ENCODE data around the gene MYL12B.
A peak's percentile ranks its signal among the peaks of the same experiment; 100 is the strongest.
"Not testable (repeated sequence)": the region's sequence is repeated elsewhere in the genome, so short reads cannot be mapped to it uniquely, and the experiment has no call there.

Gene MYL12B

GRCh38 chr18:3219631-3220335, 42.1 kb upstream of the MYL12B start, which contains the start of gene MYOM1:
TSS of gene MYOM1 (minus strand) at chr18:3219968. CDS start at chr18:3215223, 4,745 bp downstream.
- H3K79me2 ChIP-seq (ENCODE audit: control insufficient read depth, insufficient read depth, low read length, poor library complexity): no peaks in the 10 kb centered on the region

GRCh38 chr18:3220868-3221267, 41.1 kb upstream of the MYL12B start:
- not testable (repeated sequence) for H2BK5ac ChIP-seq (ENCODE audit: low read depth, low read length, poor library complexity); H3K9ac ChIP-seq (ENCODE audit: low read length); H3K9me3 ChIP-seq (ENCODE audit: insufficient read depth, low read depth, low read length); H3K27me3 ChIP-seq (ENCODE audit: insufficient read depth, low read length); H3K14ac ChIP-seq (ENCODE audit: low read length); H4K91ac ChIP-seq (ENCODE audit: low read depth, low read length); H3K79me1 ChIP-seq (ENCODE audit: low read length); H3K23ac ChIP-seq (ENCODE audit: low read length); H3K36me3 ChIP-seq (ENCODE audit: control insufficient read depth in 1 of 2, insufficient read depth in 2 of 2, low read length in 2 of 2); H3K4me3 ChIP-seq (ENCODE audit: low read depth, low read length); H3K79me2 ChIP-seq (ENCODE audit: control insufficient read depth, insufficient read depth, low read length, poor library complexity); H4K12ac ChIP-seq (ENCODE audit: low read depth, low read length); H3K4me2 ChIP-seq (ENCODE audit: low read length); H2BK12ac ChIP-seq (ENCODE audit: low read length); DNase-seq; H3K4ac ChIP-seq (ENCODE audit: low read depth, low read length); H2AK5ac ChIP-seq (ENCODE audit: low read length); H2BK120ac ChIP-seq (ENCODE audit: insufficient read depth, low read length, poor library complexity); H4K8ac ChIP-seq (ENCODE audit: low read depth, low read length); H3K27ac ChIP-seq (ENCODE audit: low read depth, low read length); H3K4me1 ChIP-seq (ENCODE audit: control insufficient read depth in 1 of 2, insufficient read depth in 2 of 2, low read length in 2 of 2); H2AFZ ChIP-seq (ENCODE audit: insufficient read depth, low read length, poor library complexity); H3K18ac ChIP-seq (ENCODE audit: low read length)
- no CpG with 5 or more reads among the region's 4 CpGs for WGBS (ENCODE audit: extremely low coverage, insufficient coverage, insufficient read length)

More at GRCh38 chr18:3219631-3220335, 42.1 kb upstream of the MYL12B start, which contains the start of gene MYOM1:
- Histone ChIP-seq H3K9ac (ENCODE audit: low read length) (no peak within 1 kb of the TSS), H3K4me3 (ENCODE audit: low read depth, low read length) (no peak within 1 kb of the TSS), H3K14ac (ENCODE audit: low read length) (no peak within 1 kb of the TSS), H4K91ac (ENCODE audit: low read depth, low read length) (no peak within 1 kb of the TSS), H3K79me1 (ENCODE audit: low read length) (no peaks in the 10 kb centered on the region), H3K36me3 (ENCODE audit: control insufficient read depth in 1 of 2, insufficient read depth in 2 of 2, low read length in 2 of 2) (no peaks in the 10 kb centered on the region), H2BK120ac (ENCODE audit: insufficient read depth, low read length, poor library complexity) (no peak within 1 kb of the TSS), H2BK12ac (ENCODE audit: low read length) (no peak within 1 kb of the TSS), H3K27me3 (ENCODE audit: insufficient read depth, low read length) (no peaks in the 10 kb centered on the region), H3K9me3 (ENCODE audit: insufficient read depth, low read depth, low read length) (no peaks in the 10 kb centered on the region), H2AK5ac (ENCODE audit: low read length) (no peak within 1 kb of the TSS), H2AFZ (ENCODE audit: insufficient read depth, low read length, poor library complexity) (no peak within 1 kb of the TSS), H4K8ac (ENCODE audit: low read depth, low read length) (no peak within 1 kb of the TSS), H3K4me2 (ENCODE audit: low read length) (no peak within 1 kb of the TSS), H3K4me1 (ENCODE audit: control insufficient read depth in 1 of 2, insufficient read depth in 2 of 2, low read length in 2 of 2) (peaks cover 3 to 5% of the 10 kb centered on the region in 2 experiments), H3K18ac (ENCODE audit: low read length) (no peak within 1 kb of the TSS), H3K23ac (ENCODE audit: low read length) (no peak within 1 kb of the TSS), H2BK5ac (ENCODE audit: low read depth, low read length, poor library complexity) (no peak within 1 kb of the TSS), H3K27ac (ENCODE audit: low read depth, low read length) (no peak within 1 kb of the TSS), H4K12ac (ENCODE audit: low read depth, low read length) (no peak within 1 kb of the TSS), H3K4ac (ENCODE audit: low read depth, low read length) (no peak within 1 kb of the TSS)
- no CpG with 5 or more reads among the region's 9 CpGs for WGBS (ENCODE audit: extremely low coverage, insufficient coverage, insufficient read length)
- DNase-seq: no peak

- H3K36me3 ChIP-seq (ENCODE audit: control insufficient read depth in 1 of 2, insufficient read depth in 2 of 2, low read length in 2 of 2): no peaks in the 10 kb centered on the region
- no peak overlapping the region for H2BK120ac ChIP-seq (ENCODE audit: insufficient read depth, low read length, poor library complexity)
- no peak overlapping the region for H3K4ac ChIP-seq (ENCODE audit: low read depth, low read length)
- H2BK5ac ChIP-seq (ENCODE audit: low read depth, low read length, poor library complexity): no peak overlapping the region
- H4K12ac ChIP-seq (ENCODE audit: low read depth, low read length): no peak overlapping the region
- no peaks in the 10 kb centered on the region for H3K9me3 ChIP-seq (ENCODE audit: insufficient read depth, low read depth, low read length)
- H3K79me2 ChIP-seq (ENCODE audit: control insufficient read depth, insufficient read depth, low read length, poor library complexity): no peaks in the 10 kb centered on the region
- no peak overlapping the region for H4K8ac ChIP-seq (ENCODE audit: low read depth, low read length)
- H3K27me3 ChIP-seq (ENCODE audit: insufficient read depth, low read length): no peaks in the 10 kb centered on the region
- H3K27ac ChIP-seq (ENCODE audit: low read depth, low read length): no peak overlapping the region
- no peaks in the 10 kb centered on the region for H3K79me1 ChIP-seq (ENCODE audit: low read length)
- no peak overlapping the region for H4K91ac ChIP-seq (ENCODE audit: low read depth, low read length)
- no peak overlapping the region for H3K4me2 ChIP-seq (ENCODE audit: low read length)
- H3K9ac ChIP-seq (ENCODE audit: low read length): no peak overlapping the region
- H3K14ac ChIP-seq (ENCODE audit: low read length): no peak overlapping the region
- no peak overlapping the region for H3K23ac ChIP-seq (ENCODE audit: low read length)
- peak; percentile 54 to 96 for DNase-seq
- H3K4me3 ChIP-seq (ENCODE audit: low read depth, low read length): no peak overlapping the region
- no peak overlapping the region for H2AFZ ChIP-seq (ENCODE audit: insufficient read depth, low read length, poor library complexity)
- H3K4me1 ChIP-seq (ENCODE audit: control insufficient read depth in 1 of 2, insufficient read depth in 2 of 2, low read length in 2 of 2): peaks cover 3 to 5% of the 10 kb centered on the region in 2 experiments
- WGBS (ENCODE audit: extremely low coverage, insufficient coverage, insufficient read length): no CpG with 5 or more reads among the region's 6 CpGs
- H2AK5ac ChIP-seq (ENCODE audit: low read length): no peak overlapping the region
- no peak overlapping the region for H3K18ac ChIP-seq (ENCODE audit: low read length)
- no peak overlapping the region for H2BK12ac ChIP-seq (ENCODE audit: low read length)
These were observed 40.4 kb upstream of the MYL12B start for GRCh38 chr18:3221496-3221895.

- Histone ChIP-seq H3K9ac (ENCODE audit: low read length) (no peak overlapping the region), H2BK12ac (ENCODE audit: low read length) (no peak overlapping the region), H4K12ac (ENCODE audit: low read depth, low read length) (no peak overlapping the region), H2BK120ac (ENCODE audit: insufficient read depth, low read length, poor library complexity) (no peak overlapping the region), H3K4ac (ENCODE audit: low read depth, low read length) (no peak overlapping the region), H3K23ac (ENCODE audit: low read length) (no peak overlapping the region), H3K4me1 (ENCODE audit: control insufficient read depth in 1 of 2, insufficient read depth in 2 of 2, low read length in 2 of 2) (peaks cover 5% of the 10 kb centered on the region in 2 experiments), H4K8ac (ENCODE audit: low read depth, low read length) (no peak overlapping the region), H3K79me1 (ENCODE audit: low read length) (no peaks in the 10 kb centered on the region), H3K36me3 (ENCODE audit: control insufficient read depth in 1 of 2, insufficient read depth in 2 of 2, low read length in 2 of 2) (no peaks in the 10 kb centered on the region), H3K4me3 (ENCODE audit: low read depth, low read length) (no peak overlapping the region), H3K27me3 (ENCODE audit: insufficient read depth, low read length) (no peaks in the 10 kb centered on the region), H2AK5ac (ENCODE audit: low read length) (no peak overlapping the region), H3K9me3 (ENCODE audit: insufficient read depth, low read depth, low read length) (peaks cover 1% of the 10 kb centered on the region), H3K4me2 (ENCODE audit: low read length) (no peak overlapping the region), H3K27ac (ENCODE audit: low read depth, low read length) (no peak overlapping the region), H3K79me2 (ENCODE audit: control insufficient read depth, insufficient read depth, low read length, poor library complexity) (no peaks in the 10 kb centered on the region), H2AFZ (ENCODE audit: insufficient read depth, low read length, poor library complexity) (no peak overlapping the region), H3K14ac (ENCODE audit: low read length) (no peak overlapping the region), H2BK5ac (ENCODE audit: low read depth, low read length, poor library complexity) (no peak overlapping the region), H4K91ac (ENCODE audit: low read depth, low read length) (no peak overlapping the region), H3K18ac (ENCODE audit: low read length) (no peak overlapping the region)
- WGBS (ENCODE audit: extremely low coverage, insufficient coverage, insufficient read length): no CpG with 5 or more reads among the region's 1 CpG
- DNase-seq: no peak
These were observed 38.6 kb upstream of the MYL12B start for GRCh38 chr18:3223356-3223755.
